ENCODE measurements around the gene PHRF1. TPM values are rescaled to one million over a fixed set of nuclear protein-coding genes. Genes with fewer than 3 reads are reported as not detected.

The PHRF1 gene
- polyA plus RNA-seq, 1 of the 3 experiments (the other 2 are of a cell fraction) = 22.7 TPM

GRCh38 chr11:532527-532985, 43.7 kb upstream of the PHRF1 start:
- TF ChIP-seq SIN3A (IDR thresholded peaks at IDR 0.05; ENCODE audit: borderline replicate concordance, low read depth, low read length) = no peak
- TF ChIP-seq, protein P1, sequence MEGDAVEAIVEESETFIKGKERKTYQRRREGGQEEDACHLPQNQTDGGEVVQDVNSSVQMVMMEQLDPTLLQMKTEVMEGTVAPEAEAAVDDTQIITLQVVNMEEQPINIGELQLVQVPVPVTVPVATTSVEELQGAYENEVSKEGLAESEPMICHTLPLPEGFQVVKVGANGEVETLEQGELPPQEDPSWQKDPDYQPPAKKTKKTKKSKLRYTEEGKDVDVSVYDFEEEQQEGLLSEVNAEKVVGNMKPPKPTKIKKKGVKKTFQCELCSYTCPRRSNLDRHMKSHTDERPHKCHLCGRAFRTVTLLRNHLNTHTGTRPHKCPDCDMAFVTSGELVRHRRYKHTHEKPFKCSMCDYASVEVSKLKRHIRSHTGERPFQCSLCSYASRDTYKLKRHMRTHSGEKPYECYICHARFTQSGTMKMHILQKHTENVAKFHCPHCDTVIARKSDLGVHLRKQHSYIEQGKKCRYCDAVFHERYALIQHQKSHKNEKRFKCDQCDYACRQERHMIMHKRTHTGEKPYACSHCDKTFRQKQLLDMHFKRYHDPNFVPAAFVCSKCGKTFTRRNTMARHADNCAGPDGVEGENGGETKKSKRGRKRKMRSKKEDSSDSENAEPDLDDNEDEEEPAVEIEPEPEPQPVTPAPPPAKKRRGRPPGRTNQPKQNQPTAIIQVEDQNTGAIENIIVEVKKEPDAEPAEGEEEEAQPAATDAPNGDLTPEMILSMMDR (IDR thresholded peaks at IDR 0.05) = no peak
- TF ChIP-seq RAD21 (IDR thresholded peaks at IDR 0.05; ENCODE audit: low read length) = no peak
- no peak for TF ChIP-seq EZH2phosphoT487 (IDR thresholded peaks at IDR 0.05; ENCODE audit: borderline replicate concordance, low read depth)
- no peak for TF ChIP-seq ZBTB33 (IDR thresholded peaks at IDR 0.05; ENCODE audit: borderline replicate concordance, low read depth)
- TF ChIP-seq IRF3 (IDR thresholded peaks at IDR 0.05; ENCODE audit: low read depth, low read length) = no peak
- no peak for TF ChIP-seq TEAD4 (IDR thresholded peaks at IDR 0.05; ENCODE audit: borderline replicate concordance, insufficient read depth)
- TF ChIP-seq NFIC (IDR thresholded peaks at IDR 0.05; ENCODE audit: borderline replicate concordance) = no peak
- no peak for TF ChIP-seq GATA2 (CRISPR knock-in tag; IDR thresholded peaks at IDR 0.05)
- TF ChIP-seq RXRA (IDR thresholded peaks at IDR 0.05; ENCODE audit: borderline replicate concordance, low read depth) = no peak
- no peak for TF ChIP-seq EP300 (IDR thresholded peaks at IDR 0.05; ENCODE audit: borderline replicate concordance in 1 of 2, low read depth in 1 of 2, low read length in 1 of 2)
- no peak for TF ChIP-seq JUND (IDR thresholded peaks at IDR 0.05)
- TF ChIP-seq CHD2 (IDR thresholded peaks at IDR 0.05; ENCODE audit: low read length, partially characterized antibody) = no peak
- ChIA-PET CTCF (interaction anchor here (2.3 kb wide), 2 partner anchors 14 to 22 kb away, joined by 5 to 13 read pairs; no protein-coding TSS in a partner anchor), POLR2A (no interaction called here)
- H4K20me1 ChIP-seq (ENCODE audit: insufficient read depth) = peaks cover 10% of the 10 kb centered on the region; the same call in 1 of the 2 replicates
- H3K27me3 ChIP-seq (ENCODE audit: insufficient read depth) = no peaks in the 10 kb centered on the region
- H3K4me2 ChIP-seq = no peak overlapping the region
- H3K36me3 ChIP-seq (replicated peaks in 1 of 2; ENCODE audit: control insufficient read depth in 1 of 2, insufficient read depth in 2 of 2, low read length in 1 of 2) = peaks cover 0 to 27% of the 10 kb centered on the region in 2 experiments
- peaks cover 15% of the 10 kb centered on the region for H3K79me2 ChIP-seq (ENCODE audit: insufficient read depth)
- H3F3A ChIP-seq (replicated peaks; ENCODE audit: insufficient read depth) = no peaks in the 10 kb centered on the region
- peaks cover 0 to 12% of the 10 kb centered on the region in 2 experiments; a peak in 1 of 4 replicates for H3K4me1 ChIP-seq (ENCODE audit: control insufficient read depth in 1 of 2, insufficient read depth in 2 of 2, low read depth in 1 of 2, low read length in 1 of 2)
- H3K9me3 ChIP-seq = no peaks in the 10 kb centered on the region
- H3K9me2 ChIP-seq = no peaks in the 10 kb centered on the region
- H3K4me3 ChIP-seq (ENCODE audit: low read depth in 2 of 2, low read length in 1 of 2) = no peak overlapping the region
- no peak overlapping the region for H3K9ac ChIP-seq
- no peak overlapping the region for H3K27ac ChIP-seq (ENCODE audit: low read depth in 2 of 2, low read length in 1 of 2)
- 96% methylated on average over 10 of the region's 23 CpGs for WGBS (ENCODE audit: low lambda C conversion rate)
- no peak for DNase-seq
- H2AFZ ChIP-seq (ENCODE audit: low read depth) = no peak overlapping the region
